GM19397 (cell line): ENCODE measurements around the gene GLG1.
A peak's percentile ranks its signal among the peaks of the same experiment; 100 is the strongest.

ENCODE experiments used
- ATAC-seq: cut with Tn5 transposase; IDR thresholded peaks from one replicate; pipeline ENCODE4 v1.9.1; 2021; ENCODE audit warnings: mild to moderate bottlenecking, moderate library complexity; ENCODE audit not compliant: unreplicated experiment

The GLG1 gene

DNA sequence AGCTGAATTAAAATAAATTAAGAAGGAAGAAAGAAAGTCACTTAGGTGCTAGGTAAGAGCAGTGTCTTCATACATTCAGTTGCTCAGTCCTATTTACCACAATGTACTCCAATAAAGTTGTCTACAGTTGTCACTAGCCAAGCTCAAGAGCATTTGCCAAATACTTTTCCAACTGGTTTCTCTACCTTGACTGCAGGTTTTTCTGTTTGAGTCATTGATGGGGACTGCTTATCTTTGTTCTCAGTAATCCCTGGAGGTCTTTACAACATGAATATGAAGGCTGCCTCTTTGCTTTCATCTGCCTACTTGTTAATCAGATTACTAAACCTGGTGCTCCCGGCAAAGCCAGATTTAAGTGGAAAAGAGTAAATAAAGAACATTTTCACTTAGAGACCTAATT is 121.0 kb downstream of the GLG1 start:
- no peak for ATAC-seq

DNA sequence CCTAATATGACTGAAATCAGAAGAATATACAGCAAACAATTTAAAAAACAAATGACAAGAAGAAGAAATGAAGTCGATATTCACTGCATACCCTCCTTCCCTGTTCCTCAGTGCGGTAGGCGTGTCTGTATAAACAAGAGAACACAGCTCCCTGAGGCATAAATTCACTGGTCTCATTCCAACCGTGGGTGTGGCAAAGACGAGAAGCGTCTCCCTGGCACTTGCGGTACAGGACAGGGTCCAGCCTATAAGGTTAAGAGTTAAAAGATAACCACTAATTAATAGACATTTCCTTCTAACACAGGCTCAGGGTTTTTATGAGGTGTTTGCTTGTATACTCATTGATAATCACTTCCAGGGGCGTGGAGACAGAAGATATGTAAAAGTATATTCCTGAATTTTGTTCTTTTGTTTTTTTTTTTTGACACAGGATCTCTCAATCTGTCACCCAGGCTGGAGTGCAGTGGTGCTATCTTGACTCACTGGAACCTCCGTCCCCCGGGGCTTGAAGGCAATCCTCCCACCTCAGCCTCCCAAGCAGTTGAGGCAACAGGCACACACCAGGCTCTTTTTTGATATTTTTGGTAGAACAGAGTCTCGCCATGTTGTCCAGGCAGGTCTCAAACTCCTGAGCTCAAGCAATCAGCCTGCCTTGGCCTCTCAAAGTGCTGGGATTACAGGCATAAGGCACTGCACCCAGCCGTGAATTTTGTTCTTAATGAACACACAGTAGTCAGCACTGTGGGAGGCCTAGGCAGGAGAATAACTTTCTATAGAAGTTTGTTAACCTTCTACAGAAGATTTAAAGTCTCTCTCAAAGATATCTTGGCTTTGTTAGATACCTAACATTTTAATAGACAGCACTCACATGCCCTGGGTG is 126.5 kb downstream of the GLG1 start:
- ATAC-seq = no peak

DNA sequence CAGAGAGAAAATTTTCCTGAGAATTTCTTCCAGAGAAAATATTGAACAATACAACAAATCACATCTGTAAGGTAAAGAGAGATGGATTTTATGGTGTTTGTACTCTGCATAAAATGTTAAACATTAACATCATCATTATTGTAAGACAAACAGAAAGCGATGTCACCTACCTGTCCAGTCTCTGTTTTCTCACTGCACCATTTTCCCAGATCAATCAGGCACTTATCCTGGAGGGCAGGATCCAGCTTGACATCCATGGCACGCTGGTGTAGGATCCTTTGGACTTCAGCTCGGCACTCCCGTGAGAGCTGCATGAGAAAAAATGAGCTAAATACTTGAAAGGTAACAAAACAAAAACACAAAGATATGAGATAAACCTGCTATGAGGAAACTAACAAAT is 129.7 kb downstream of the GLG1 start:
- no peak for ATAC-seq

DNA sequence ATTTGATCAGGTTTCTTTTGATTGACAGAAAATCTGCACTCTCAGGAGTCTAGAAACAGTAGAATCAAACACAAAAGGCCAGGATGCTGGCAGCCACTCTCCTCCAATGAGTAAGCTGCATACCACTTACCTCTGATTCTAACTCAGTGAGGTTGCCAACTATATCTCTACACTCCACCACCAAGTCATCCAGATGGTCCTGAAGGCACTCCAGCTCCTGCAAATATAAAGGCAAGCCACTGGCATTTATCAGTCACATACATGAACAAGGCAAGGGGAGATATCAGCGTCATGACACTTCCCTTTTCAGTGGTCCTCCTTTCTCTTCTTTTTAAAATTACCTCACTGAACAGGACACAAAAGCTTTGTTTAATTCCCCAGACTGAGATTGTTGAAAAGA is 132.5 kb downstream of the GLG1 start:
- ATAC-seq = no peak

DNA sequence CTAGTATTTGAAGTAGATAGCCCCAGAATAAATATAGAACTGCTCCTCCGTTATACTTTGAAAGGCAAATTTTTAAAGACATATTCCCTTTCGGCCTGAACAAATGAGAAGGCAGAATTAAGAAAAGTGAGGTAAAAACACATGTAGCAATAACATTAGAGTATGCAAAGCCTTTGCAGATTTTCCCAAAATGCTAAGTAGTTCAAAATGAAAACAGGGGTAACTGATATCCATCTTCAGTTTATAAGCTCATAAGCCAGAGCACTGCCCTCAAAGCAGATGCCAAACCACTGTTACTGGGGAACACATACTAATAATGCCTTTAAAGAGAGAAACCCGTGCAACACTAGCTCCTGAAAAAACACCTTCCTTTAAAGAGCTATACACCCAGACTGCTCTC is 134.4 kb downstream of the GLG1 start:
- ATAC-seq = no peak

DNA sequence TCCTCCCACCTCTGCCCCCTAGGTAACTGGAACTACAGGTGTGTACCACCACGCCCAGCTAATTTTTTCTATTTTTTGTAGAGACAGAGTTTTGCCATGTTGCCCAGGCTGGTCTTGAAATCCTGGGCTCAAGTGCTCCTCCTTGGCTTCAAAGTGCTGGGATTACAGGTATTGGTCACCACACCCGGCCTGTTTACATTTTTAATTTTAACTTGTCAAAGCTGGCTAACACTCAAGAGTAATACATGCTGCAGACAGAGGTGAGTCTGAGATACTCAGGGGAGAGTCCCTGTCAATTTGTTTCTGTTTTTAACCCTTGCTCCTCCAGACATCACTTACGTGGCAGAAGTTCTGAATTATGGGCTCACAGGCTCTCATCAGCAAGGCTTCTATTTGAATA is 134.9 kb downstream of the GLG1 start:
- no peak for ATAC-seq

DNA sequence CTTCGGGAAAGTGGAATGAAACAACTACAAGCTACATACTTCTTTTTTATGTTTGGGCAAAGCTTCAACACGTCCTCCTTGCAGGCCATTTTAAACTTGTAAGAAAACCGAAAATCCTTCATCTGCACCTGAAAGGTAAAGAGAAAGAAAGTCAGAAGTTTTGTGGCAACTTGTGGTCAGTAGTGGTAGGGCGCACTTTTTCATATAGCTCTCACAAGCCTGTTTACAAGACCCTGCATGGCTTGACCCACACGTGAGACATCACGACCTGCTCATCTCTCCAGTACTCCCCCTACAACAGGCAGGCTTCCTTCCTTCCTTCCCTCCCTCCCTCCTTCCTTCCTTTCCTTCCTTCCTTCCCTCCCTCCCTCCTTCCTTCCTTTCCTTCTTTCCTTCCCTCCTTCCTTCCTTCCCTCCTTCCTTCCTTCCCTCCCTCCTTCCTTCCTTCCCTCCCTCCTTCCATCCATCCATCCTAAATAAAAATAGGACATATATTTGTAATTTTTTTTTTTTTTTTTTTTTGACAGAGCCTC is 136.9 kb downstream of the GLG1 start:
- ATAC-seq = no peak

DNA sequence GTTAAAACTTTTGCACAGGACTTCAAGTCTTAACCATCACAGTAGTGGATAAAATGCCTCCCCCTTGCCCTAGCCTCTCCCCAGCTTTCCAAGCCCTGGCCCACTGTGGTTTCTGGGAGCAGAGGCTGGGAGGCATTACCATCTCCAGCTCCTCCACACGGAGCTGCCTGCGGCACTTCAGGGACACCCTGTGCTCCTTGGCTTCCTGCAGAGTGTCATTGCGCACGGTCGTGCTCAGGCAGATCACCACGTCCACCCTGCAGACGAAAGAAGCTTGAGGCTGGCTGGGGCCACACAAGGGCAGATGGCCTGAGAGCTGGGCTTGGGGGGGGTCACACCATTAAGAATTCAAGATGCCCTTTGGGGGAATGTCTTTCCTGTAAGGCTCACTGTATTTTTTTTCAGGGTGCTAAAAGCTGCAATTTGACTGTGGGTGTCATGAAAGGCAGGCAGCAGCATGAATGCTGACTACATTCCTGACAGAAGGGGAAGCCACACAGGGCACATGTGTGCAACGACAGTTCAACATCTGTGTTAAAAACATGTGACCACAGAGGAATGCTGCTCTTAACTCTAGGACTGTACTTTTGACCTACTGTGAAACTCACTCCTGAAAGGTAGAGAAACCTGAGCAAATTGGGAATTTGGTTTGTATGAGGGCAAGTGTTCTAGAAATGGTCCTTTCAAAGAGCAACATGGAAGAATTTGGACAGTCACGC is 137.9 kb downstream of the GLG1 start:
- no peak for ATAC-seq

DNA sequence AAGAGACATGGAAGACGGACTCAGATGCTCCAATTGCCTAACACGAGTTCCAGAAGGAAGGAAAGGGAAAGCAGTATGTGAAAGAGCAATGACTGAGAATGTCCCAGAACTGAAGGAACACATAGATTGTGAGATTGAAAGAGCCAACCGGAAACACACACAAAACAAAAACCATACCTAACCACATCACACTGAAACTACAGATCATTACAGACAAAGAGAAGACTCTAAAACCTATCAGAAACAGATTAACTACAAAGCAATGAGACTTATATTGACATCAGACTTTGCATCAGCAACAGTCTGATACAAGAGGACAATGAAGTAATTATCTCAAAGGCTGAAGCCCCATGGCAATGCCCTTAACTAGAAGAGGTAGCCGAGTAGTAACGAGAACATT is 140.0 kb downstream of the GLG1 start:
- ATAC-seq = no peak

DNA sequence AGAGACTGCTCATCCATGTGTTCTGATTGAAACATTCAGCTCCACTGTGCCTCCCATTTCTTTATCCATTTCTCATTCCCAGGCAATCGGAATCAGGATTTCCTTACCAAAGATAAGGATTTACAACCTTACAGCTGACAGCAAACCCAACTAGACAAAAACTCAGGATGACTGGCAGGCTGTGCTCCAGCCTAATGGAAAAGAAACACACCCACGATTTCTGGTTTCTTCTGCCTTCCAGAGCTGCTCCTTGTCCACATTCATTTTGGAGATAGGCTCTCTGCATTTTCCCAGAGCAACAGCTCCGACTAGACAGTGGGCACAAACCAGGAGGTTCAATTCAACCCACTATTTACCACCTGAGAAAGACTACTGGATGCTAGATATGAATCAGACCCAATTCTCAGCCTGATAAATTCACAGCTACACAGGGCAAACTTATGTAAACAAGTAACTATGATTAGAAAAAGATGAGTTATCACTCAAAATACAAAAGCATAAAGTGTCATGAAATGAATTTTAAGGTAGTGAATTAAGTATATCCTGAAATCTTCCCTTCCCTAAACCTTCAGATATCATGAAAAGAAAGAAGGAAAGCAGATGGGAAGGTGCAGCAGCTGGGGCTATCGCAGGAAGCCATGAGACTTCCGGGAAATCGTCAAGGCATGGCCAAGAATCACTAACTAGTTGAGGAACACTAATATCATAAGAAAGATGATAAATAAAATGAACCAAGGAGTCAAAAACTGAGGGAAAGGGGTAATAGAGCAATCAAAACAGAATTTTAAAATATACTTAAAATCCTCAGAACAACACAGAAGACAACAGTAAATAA is 140.8 kb downstream of the GLG1 start:
- ATAC-seq = no peak

DNA sequence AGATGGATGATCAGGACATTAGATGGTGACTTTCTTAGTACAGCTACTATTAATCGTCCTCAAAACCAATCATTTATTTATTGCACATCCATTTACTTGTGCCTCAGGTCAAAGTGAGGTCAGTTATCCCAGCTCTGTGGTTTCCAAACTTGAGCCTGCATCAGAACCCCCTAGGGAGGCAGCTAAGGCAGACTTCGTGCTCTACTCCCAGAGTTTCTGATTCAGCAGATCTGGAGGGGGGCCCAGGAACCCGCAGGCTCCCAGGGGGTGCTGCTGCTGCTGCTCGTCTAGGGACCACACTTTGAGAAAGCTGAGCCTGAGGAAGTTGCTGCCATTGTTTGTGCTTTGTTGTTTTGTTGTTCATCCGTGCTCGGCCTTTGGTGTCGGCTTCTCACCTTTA is 141.6 kb downstream of the GLG1 start:
- no peak for ATAC-seq

DNA sequence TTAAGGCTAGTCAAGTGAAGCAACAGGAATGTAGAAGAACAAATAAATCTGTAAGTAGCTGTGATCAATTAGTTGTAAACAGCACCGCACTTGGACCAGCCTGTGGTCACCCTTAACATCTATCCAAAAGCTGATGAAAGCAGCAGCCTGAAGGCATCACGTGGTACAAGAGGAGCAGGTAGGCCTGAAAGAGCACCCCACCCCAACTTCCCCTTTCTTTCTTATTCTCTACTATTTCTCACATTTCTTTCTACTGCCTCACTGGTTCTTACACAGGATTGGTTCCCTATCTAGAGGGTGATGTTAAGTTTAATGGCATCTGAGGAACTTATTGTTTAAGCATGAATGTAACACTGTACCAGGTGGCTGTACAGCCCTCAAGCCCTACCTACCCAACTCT is 143.0 kb downstream of the GLG1 start:
- no peak for ATAC-seq

DNA sequence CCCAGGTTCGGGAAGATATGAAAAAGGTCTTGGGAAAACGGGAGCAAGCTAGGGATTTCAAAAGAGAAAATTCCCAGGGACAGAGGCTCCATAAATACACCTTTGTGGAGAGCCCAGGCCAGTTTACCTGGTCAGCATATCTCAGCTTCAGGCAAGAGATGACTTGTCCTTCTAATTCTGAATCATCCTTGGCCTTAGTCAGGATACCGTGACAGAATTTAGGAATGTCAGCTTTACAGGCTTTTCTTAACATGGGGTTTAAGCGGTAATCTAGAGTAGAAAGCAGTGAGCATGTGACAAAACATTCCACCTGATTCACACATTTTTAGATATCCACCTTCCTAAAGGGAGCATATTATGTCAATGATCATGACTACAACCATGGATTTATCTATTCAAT is 144.6 kb downstream of the GLG1 start:
- no peak for ATAC-seq

DNA sequence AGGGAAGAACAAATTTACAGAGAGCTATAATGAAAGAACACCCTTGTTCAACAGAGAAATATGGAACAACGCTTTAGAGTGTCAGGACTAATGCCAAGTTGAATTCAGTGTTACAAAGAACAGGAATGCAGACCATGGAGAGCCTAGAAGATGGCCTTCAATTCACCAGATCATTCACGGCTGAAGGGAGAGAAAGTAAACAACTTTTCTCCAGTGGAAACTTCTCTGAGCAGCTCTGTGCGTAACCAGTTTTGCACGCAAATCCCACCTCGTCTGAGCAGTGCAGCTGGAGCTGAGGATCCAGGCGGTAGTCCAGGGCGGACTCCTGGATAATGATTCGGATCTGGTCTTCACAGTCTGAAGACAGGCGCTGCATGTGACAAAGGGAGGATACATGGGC is 145.1 kb downstream of the GLG1 start:
- ATAC-seq = no peak

DNA sequence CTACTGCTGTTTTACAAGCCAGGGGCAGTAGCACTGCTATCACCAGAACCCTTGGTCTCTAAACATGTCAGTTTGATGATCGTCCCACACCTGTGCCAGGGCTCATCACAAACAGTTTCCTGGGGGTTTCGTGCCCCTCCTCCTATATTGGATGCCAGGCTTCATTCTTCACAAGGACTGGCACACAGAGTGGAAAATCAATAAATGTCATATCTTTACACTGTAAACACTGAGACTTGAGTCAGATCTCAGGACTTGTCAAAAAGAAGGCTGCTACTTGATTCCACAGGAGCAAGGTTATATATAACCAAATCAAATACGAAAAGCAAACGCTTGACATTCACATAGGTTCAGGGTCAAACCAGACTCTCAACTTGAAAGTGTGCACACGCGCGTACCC is 146.4 kb downstream of the GLG1 start:
- no peak for ATAC-seq

DNA sequence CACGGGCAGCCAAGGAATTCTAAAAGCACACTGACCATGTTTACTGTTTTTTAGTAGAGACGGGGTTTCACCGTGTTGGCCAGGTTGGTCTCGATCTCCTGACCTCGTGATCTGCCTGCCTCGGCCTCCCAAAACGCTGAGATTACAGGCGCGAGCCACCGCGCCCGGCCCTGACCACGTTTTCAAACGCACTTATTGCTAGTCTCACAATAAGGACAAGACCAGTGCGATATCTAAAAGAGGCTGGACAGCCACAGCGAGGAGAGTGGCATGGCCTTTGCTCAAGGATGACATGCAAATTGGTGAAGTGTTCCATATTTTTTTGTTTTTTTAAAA is 150.7 kb downstream of the GLG1 start:
- no peak for ATAC-seq

DNA sequence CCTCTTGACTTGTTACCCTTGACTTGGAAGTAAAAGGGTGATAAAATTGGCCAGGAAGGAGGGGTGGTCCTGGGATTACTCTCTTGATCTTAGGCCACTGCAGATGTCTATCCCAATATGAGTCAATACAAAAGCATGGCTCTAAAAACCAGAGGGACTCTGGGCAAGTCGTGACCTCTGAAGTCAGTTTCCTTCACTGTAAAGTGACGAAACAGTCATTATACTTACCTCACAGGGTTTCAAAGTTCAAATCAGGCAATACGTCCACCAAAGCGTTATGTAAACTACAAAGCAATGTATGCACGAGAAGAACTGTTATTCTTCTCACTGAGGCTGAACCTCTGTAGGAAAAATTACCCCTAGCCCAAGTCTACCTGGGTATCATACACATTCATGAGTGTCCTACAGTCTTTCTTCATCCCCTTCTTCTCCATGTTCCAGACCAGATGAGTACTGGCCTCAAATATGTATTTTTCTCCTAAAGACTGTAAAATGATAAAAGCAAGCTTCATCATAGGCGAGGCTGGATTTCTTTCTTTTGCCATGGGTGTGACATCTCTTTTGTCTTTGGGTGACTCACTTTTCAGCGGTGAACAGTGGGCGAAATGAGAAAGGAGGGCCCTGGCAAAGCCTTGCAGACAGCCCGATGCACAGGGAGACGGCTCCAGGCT is 151.2 kb downstream of the GLG1 start:
- no peak for ATAC-seq

DNA sequence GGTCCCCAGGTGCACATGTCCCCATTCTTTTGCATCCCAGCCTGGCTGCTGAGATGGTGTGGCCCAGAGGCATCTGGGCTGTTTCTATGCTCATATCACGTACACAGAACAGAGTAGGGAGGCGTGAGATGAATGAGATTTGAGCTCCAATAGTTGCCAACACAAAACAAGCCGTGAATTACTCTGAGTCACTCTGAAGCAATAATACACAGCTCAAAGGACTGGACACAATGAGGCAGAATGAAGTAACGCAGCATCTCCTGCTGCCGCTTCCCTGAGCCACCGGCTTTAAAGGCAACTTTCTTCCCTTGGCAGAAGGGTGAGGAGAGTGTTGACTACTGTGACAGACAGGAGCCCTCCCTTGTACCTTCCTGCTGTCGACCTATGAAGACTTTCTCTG is 151.7 kb downstream of the GLG1 start:
- no peak for ATAC-seq

DNA sequence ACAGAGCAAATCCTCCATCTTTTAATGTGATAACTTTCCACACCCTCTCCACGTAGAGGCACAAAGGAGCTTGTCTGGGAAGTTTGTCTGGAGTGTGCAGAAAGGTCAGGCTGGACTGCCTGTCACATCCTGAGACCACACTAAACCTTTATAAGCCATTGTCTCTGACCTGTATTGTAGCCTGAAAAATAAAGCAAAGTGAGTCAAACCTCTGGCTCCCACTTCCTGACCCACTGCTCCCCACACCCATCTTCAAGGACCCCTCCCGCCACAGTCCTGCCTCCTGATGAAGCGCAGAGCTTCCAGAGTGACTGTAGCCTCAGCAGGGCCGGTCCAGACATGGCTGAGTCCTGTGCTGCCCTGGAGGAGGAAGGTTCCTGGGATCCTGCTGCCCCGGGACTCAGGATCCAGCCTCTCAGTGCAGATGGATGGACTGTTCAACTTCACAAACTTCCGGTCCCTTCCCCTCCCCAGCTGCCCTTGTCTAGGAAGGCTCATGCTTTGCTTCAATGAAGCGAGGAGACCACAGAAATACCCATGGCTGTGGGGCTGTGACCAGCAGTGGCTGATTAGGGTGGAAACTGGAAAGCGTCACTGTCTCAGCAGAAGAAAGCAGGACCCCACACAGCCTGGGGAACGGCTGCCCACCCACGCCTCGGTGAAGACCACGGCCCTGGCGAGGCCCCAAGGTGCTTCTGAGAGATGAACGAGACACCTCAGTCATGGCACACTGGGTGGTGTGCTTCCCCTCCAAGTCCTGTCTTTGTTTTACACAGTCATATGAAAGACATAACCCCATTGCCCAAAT is 154.8 kb downstream of the GLG1 start:
- peak; percentile 88 for ATAC-seq
